HuH-7.5 (cell line): Measurements from ENCODE around the gene S100A16.

Experiments used
- DNase-seq: peaks from one replicate; pipeline ENCODE4 v3.0.0; 2011; ENCODE audit warnings: low spot score

Gene S100A16

DNA sequence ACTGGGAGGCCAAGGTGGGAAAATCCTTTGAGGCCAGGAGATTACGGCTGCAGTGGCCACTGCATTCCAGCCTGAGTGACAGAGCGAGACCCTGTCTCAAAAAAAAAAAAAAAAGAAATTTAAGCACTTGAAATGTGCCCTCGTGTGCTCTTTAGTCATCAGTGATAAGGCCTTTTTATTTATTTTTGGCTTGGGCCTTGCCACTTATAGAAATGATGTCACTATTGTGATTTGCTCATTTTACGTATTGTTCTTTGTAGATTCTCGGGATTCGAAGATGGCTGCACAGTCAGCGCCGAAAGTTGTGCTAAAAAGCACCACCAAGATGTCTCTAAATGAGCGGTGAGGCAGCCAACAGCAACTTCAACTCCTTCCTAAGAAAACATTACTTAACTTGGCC lies 23.4 kb upstream of the S100A16 start:
- DNase-seq, result no peak

DNA sequence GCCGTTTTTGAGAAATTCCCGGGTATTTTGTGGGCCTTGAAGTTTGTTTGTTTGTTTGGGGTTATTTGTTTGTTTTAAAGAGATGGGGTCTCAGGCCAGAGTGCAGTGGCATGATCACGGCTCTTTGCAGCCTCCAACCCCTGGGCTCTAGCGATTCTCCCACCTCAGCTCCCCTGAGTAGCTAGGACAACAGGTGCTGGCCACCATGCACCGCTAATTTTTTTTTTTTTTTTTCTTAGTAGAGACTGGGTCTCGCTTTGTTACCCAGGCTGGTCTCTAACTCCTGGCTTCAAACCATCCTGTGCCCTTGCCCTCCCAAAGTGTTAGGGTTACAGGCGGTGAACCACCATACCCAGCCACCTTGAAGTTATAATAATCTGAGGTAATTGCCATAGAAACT lies 22.9 kb upstream of the S100A16 start:
- DNase-seq, result no peak

DNA sequence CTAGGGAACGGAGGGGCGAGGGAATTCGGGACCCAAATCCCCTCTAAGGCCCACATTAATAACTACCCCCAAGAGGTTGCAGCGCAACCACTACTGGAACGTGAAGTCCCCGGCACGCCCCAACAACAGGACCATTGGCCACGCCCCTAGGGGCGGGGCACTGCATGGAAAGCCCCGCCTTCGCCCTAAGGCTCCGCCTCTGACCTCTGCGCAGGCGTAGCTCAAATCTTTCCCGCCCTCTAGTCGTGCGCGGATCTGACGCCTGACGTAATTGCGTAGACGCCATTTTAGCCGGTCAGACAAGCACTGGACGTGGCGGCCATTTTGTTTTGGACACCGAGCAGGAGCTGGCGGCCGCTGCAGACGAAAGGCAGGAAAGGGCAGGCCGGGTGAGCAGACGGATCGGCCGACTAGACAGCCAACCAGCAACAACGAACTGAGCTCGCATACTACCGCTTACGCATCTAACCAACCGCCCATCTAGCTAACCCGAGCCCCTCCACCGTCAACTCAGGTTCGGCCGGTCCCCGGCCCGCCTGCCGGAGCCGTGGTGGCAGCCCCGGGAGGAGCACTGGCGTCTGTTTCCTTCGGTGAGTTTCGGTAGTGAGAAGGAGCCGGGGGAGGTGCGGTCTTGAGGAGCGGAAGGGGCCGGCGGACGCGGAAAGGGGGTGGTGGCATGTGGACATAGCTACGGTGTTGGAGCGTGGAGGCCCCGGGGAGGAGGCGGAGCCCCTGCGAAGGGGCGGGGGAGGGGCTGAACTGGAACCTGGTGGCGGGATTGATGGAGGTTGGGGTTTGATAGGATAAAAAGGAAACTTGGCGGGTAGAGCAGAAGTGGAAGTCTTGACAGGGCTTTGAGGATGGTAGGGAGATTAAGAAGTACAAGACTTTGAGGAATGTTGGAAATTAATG lies 21.1 kb upstream of the S100A16 start, which contains the start of gene CHTOP:
Gene CHTOP (plus strand): TSS at position 313 of the 912 bp plus-strand sequence. CDS start 2,523 bp downstream, outside the sequence.
- DNase-seq, result peak; percentile 93

DNA sequence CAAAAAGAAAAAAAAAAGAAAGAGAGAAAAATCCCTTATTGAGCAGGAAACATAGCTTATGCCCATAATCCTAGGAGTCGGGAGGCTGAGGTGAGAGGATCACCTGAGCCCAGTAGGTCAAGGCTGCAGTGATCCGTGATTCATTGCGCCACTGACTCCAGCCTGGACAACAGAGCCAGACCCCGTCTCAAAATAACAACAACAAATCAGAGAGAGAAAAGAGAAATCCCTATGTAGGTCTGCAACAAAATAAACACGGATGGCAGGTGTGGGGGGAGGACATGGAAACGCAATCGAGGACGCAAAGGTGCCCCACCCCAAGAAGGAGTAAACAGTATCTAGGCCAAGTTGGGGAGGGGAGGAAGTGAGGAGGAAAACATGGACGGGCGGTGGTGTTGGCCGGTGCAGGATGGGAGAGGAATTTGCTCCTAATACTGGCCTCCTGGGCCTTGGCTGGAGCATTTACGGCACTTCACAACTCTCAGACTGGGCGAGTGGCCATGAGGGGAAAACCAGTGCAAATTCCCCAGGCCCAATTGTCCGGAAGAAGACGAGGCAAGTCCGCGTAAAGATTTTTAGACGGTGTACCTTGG lies 20.3 kb upstream of the S100A16 start:
- no peak for DNase-seq

DNA sequence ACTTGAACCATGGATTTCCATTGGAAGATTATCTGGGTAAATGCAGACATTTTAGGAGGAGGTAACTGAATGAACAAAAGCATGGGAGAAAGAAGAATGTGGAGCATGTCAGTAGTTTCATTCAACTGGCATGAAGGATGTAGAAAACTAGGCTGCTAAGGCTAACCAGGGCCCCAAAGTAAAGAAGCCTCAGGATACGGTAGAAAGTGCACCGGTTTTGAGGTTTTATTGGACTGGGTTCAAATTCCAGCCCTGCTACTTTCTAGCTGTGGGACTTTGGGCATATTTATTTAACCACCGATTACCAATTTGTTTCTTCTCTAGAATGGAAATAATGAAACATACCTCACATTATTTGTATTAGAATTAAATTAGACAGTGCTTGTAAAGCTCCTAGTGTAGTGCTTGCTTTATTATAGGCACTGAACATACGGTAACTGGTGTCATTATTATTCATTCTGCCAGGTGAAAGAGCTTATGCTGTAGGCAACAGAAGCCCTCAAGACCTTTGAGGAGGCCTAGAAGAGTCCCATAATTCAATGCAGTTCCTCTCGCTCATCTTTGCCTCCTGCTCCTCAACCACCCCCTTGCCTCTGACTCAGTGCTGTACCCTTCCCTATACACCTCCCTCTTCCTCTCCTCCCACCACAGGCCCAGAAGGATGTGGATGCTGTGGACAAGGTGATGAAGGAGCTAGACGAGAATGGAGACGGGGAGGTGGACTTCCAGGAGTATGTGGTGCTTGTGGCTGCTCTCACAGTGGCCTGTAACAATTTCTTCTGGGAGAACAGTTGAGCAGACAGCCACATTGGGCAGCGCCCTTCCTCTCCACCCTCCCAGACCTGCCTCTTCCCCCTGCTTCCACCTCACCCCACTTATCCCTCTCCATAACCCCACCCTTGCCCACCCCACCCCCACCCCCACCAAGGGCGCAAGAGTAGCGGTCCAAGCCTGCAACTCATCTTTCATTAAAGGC lies 18.4 kb upstream of the S100A16 start:
- DNase-seq, result no peak

DNA sequence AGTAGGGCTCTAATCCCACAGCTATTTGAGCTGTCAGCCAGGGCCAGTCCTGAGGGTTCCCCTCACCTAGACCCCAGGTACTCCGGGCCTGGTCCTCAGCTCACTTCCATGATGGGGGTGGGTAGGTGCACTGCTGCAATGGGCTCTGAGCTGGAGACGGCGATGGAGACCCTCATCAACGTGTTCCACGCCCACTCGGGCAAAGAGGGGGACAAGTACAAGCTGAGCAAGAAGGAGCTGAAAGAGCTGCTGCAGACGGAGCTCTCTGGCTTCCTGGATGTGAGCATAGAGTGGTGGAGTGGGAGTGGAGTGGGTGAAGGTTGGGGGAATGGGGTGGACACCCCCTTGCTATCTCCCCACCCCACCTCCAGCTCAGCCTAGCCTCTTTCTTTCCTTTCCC lies 17.4 kb upstream of the S100A16 start:
- no peak for DNase-seq

DNA sequence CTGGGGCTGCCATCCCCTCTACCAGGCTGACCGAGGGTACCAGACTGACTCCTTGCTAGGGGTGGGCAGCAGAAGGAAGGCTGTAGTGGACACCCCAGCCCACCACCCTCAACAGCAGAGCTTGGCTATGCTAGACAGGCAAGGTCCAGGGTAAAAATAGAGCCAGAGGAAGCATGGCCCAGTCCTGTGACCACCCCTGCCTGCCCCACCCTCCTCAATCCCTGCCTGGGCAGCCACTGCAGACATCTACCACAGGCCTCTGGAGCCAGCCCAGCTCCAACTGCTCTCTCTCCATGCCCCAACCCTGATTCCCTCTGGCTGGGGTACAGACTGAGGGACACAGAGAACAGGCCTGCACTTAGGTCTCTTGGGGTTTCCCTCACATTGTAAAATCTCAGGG lies 17.0 kb upstream of the S100A16 start:
- DNase-seq, result no peak

DNA sequence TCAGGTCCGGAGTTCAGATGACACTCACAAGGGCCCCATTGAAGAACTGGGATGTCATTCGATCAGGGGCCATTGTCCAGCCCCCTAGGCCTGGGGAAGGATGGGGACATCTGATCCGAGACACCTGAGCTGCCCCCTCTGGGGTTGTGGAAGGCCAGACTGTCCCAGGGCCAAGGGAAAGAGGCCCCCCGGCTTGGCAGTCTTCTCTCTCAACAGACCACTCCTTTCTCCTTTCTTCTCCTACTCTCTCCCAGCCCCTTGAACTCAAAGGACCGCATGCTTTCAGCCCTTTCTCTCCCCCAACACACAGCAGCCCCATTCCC lies 16.4 kb upstream of the S100A16 start:
- no peak for DNase-seq

DNA sequence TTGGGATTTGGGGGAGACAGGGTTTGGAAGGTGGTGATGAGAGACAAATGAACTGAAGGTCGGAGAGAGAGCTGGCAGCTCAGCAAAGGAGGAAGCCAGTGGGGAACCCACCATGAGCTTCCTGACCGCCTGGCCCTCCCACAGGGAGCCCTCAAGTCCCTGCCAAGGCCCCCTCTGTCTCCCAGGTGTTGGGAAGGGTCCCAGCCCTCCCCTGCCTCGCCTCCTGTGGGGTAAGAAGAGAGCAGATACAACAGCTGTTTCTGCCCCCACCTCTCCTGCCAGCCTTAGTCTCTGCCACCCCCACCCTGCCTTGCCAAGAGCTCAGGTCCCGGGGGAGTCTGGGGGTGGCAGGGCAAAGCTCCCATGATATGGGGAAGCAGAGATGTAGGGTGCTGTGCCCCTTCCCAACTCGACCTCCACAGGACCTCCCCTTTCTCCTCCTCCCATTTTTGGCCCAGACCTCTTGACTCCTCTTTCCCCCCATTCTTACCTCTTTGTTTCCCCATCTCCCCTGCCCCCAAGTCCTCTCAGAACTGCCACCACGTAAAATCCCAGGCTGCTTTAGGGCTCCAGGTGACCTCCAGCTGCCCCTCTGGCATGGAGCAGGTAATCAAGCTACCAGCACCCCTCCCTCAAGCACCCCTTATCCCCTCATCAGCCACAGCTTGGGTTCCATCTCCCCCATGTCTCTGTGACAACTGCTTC lies 15.9 kb upstream of the S100A16 start:
- no peak for DNase-seq

DNA sequence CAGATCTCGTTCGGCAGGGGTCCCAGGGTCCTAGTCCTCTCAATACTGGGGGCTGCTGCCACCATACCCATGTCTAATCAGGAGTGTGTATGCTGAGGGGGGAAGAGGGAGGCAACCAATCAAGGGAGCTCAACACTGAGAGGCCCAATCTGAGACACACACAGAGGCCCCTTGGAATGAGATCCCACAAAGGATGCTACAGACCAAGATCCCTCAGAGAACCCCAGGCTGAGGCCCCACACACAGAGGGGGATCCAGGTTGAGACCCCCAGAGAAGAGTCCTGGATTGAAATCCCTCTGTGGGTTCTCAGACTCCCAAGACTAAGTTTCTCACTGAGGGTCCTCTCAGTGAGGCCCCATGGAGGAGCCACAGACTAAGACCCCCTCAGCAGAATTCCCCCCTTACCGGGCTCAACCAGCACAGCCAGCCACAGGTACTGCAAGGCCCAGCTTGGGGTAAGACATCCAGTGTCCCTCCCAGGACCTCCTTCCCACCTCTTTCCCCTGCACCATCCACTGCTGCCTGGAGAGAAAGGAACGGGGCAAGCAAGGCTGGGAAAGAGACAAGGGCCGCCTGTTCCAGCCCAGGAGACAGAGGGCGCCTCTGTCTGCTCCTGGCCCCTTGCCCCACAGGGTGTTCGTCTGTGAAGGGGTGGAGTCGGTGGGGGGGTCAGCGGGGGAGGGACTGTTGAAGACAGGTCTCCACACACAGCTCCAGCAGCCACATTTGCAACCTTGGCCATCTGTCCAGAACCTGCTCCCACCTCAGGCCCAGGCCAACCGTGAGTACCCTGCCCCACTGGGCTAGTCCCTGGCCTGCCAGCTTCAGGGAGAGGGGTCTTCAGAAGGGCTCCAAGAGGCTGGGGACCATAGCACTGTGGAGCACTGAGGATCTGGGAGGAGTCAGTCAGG lies 15.0 kb upstream of the S100A16 start, which contains the start of gene S100A1:
Gene S100A1 (plus strand): TSS at position 720 of the 912 bp plus-strand sequence. CDS start 2,088 bp downstream, outside the sequence.
- no peak for DNase-seq

DNA sequence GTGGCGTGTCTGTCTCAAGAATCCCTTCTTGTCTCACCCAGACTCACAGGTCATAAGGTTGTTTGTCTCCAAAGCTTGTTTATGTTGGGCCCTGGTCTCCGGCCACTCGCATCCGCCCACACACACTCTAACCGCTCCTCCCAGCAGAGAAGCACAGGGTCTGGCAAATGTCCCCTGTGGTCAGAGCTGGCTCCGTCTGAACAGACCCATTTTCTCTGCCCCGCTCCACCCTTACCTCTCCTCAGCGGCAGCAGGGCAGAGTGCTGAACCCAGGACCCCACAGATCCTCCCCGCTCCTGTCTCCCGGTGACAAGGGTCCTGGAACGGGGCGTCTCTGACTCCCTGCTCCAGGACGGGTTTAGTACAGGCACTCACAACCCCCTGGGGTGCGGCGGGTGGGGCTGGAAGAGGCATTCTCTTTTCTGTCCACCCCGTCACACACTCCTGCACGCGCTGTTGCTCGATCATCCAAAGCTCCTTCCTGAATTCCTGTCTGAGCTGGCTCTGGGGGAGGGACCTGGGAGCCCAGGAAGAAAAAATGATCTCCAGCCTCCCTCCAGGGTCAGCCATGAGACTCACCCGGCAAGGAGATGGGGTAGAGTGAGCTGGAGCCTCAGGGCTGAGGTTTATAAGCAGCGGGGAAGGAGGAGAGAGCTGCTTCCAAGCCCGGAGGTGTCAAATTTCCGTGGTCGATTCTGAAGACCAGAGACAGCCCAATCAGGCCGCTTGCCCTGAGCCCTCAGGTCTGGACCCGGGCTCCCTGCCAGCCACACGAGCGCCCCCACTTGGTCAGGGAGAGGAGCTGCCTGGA lies 14.2 kb upstream of the S100A16 start, which contains the start of gene S100A13:
Gene S100A13 (minus strand): TSS at position 602 of the 811 bp plus-strand sequence. CDS start 1,033 bp downstream, outside the sequence.
- DNase-seq, result peak; percentile 90

DNA sequence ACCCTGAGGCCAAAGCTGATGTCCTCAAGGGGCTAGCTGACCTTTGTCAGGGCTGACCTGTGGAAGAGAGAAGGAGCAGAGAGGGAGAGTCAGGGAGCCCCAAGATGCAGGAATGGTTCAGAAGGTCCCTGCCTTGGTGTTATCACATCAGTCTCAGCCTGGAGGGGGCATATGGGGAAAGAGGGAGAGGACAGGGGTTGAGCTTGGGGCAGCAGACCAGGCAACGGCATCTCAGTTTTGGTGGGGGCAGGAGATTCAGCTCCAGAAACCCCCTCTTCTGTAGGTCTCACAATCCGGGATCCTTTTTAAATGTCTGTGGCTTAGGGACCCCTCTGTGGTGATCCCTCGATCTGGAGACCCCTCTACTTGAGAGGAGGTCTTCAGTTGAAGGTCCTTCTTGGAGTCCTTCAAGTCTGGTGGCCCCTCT lies 13.6 kb upstream of the S100A16 start:
- DNase-seq, result no peak

DNA sequence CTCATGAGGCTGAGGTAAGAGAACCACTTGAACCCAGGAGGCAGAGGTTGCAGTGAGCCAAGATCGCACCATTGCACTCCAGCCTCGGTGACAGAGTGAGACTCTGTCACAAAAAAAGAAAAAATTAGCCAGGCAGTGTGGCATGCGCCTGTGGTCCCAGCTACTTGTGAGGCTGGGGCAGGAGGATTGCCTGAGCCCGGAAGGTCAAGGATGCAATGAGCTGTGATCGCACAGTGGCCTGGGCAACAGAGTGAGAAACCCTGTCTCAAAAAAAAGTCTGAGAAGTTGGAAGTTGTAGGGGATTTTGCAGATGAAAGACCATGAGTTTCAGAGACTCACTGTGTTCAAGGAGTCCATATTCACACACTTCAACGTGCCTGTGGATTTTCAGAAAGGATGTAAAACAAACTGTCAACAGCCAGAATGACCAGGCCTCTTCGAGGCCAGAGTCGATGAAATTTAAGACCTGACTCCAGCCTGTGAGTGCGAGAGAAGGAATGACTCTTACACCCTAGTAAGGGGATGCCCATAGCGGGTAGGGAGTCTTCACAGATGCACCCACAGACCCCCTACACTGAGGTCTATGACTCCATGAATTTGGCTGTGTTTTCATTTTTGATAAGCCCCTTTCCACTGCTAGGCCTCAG lies 12.2 kb upstream of the S100A16 start:
- DNase-seq, result no peak

DNA sequence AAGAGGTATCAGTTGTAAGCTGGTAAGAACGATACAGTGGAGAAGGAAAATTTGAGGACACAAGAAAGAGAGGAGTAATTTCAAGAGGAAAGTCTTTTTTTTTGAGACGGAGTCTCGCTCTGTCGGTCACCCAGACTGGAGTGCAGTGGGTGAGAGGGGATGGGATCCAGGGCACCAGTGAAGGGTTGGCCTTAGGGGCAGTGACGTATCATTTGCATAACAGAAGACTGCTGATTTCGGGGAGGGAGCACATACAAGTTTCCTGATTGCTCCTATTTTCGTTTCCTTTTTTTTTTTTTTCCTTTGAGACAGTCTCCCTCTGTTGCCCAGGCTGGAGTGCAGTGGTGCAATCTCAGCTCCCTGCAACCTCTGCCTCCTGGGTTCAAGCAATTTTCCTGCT lies 10.2 kb upstream of the S100A16 start:
- DNase-seq, result no peak

DNA sequence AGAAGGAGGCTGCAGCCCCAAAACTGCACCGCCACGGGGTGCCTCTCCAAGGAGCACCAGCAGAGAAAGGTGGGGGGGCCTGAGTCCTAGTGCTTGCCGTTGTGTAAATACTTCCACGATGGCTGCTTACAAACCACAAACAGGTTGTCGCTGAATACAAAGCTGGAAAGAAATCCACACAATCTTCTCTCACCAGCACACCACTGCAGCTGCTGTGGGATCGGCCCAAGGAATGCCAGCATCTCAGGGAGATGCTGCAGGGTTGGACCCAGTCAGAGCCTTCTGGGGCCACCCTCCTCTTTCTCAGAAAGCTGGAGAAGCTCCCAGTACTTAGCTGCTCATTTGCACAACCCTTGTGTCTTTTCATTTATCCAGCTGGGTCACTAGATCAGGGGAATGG lies 6.2 kb upstream of the S100A16 start:
- no peak for DNase-seq

DNA sequence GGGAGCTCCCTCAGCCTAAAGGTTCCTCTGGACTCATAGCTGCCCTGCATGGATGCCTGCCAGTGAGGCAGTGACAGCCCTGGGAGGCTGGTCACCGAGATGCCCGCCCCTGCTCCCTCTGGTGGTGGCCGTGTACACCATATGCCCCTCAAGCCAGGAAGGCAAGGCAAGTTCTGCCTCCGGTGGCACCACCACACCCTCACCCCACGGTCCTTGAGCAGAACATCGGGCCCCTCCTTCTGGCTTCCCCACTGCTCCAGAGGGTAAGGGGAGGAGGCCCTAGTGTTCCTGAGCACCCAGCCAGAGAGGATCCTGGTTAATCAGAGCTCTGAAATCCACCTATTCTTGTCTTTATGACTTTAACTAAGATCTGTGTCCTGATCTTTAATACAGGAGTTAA lies 4.7 kb upstream of the S100A16 start:
- DNase-seq, result no peak

DNA sequence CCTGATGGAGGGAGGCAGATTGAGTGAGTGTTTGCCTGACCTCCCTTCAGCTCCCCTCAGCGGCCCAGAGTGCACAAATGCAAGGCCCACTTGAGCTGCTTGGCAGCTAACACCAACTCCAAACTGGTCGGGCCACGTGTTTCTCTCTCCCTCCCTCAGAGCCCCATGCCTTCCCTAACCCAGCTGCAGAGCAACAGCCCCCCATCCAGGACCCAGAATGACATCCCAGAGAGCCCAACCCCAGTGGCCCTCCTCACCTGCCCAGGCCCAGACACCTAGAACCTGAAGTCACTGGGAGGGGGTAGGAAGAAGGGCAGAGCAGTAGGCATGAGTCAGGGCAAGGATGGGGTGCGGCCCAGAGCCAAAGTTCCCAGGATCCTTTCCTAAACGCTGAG lies 4.0 kb upstream of the S100A16 start:
- no peak for DNase-seq

DNA sequence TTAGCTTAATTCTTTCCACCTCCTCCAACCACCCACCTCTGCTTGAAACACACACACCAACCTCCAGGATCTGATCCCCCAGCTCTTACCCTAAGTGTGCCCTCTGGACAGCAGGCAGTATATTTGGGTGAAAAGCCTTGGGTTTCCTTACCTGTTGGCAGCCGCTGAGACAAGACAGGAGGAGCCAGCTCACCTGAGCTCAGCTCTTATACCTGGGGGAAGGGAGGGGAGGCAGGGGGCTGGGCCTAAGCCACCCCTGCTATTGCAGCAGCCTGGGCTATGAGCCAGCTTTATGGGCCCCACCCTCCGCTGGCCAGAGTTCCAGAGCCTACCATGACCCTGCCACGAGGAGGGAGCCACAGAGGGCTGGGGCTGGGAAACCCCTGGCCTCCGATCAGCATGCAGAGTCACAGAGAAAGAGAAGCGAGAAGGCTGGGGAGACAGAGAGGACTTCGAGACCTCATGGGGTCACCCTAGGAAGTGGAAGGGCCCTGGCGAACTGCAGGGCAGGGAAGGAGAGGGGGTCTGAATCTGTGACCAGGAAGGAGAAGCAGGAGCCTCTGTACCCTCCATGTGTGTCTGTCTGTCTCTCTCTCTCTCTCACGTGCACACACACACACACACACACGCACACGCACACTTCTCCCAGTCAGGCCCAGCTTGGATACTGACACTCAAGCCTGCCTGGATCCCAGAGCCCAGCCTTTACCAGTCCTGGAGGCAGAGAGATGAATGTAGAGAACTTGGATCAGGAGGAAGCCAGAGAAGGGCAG lies 3.4 kb upstream of the S100A16 start, which contains the start of gene S100A14:
Gene S100A14 (minus strand): TSS at position 182 of the 773 bp plus-strand sequence. CDS start 467 bp downstream, outside the sequence.
- DNase-seq, result no peak
